Smooth muscle cell (in vitro differentiated cells): ENCODE results near the gene ADK. TPM values are rescaled to one million over a fixed set of nuclear protein-coding genes. Genes with fewer than 3 reads are reported as not detected.

ENCODE experiments used
- DNase-seq: peaks from one replicate; lab custom pipeline; 2025; ENCODE audit not compliant: unreplicated experiment; lab: John Stamatoyannopoulos, UW
- H2AFZ ChIP-seq: fragments of 200-600 bp; sonication (generic); 2 replicates; pipeline ENCODE4 v1.6.0; 2016; ENCODE audit warnings: antibody characterized with exemption, low read depth, mild to moderate bottlenecking
- H3F3A ChIP-seq: fragments of 200-600 bp; sonication (generic); 2 replicates; pipeline ENCODE4 v1.6.0; 2017; ENCODE audit warnings: antibody characterized with exemption, low read depth
- H3K27ac ChIP-seq: fragments of 200-600 bp; sonication (generic); 2 replicates; pipeline ENCODE4 v1.5.1; 2016; ENCODE audit warnings: low read depth, mild to moderate bottlenecking
- H3K27me3 ChIP-seq: fragments of 200-600 bp; sonication (generic); 2 replicates; pipeline ENCODE4 v1.6.1; 2016; ENCODE audit warnings: low read depth, mild to moderate bottlenecking
- H3K36me3 ChIP-seq: fragments of 200-600 bp; sonication (generic); 2 replicates; pipeline ENCODE4 v1.5.1; 2016; ENCODE audit warnings: low read depth
- H3K4me1 ChIP-seq: fragments of 200-600 bp; sonication (generic); 2 replicates; pipeline ENCODE4 v1.5.1; 2016; ENCODE audit warnings: low read depth
- H3K4me2 ChIP-seq: fragments of 200-600 bp; sonication (generic); 2 replicates; pipeline ENCODE4 v1.6.0; 2016; ENCODE audit warnings: mild to moderate bottlenecking
- H3K4me3 ChIP-seq: fragments of 200-600 bp; sonication (generic); 2 replicates; pipeline ENCODE4 v1.5.1; 2016; ENCODE audit warnings: mild to moderate bottlenecking
- H3K79me2 ChIP-seq: fragments of 200-600 bp; sonication (generic); 2 replicates; pipeline ENCODE4 v1.6.0; 2016; ENCODE audit warnings: low read depth, mild to moderate bottlenecking
- H3K9ac ChIP-seq: fragments of 200-600 bp; sonication (generic); 2 replicates; pipeline ENCODE4 v1.6.0; 2016; ENCODE audit warnings: low read depth
- H3K9me3 ChIP-seq: fragments of 200-600 bp; sonication (generic); replicated peaks from 2 replicates; pipeline ENCODE4 v1.5.1; 2016; ENCODE audit warnings: low read depth
- H4K20me1 ChIP-seq: fragments of 200-600 bp; sonication (generic); 2 replicates; pipeline ENCODE4 v1.6.0; 2016; ENCODE audit warnings: low read depth
- CTCF ChIP-seq: fragments of 200-600 bp; sonication (generic); IDR thresholded peaks from 2 replicates; pipeline ENCODE4 v1.5.1; 2017; ENCODE audit warnings: borderline replicate concordance, mild to moderate bottlenecking, antibody characterized with exemption; ENCODE audit not compliant: insufficient read depth, poor library complexity, severe bottlenecking
- WGBS: methylation state at CpG from one replicate; pipeline ENCODE4 v1.1.7; 2016; ENCODE audit warnings: low lambda C conversion rate; 5-methylcytosine and 5-hydroxymethylcytosine counted together
- polyA plus RNA-seq: library from polyadenylated mRNA; unstranded; fragments of >200 nt; fragmentation: Nextera tagmentation; extraction: Ambion mirVana; gene quantifications from 2 replicates; pipeline ENCODE4 v1.2.1, GENCODE V29; 2016
- total RNA-seq: library from RNA; depleted of rRNA; stranded (reverse); fragments of >200 nt; gene quantifications from 2 replicates; pipeline ENCODE4 v1.2.3, GENCODE V29; 2014

The ADK gene
- total and polyA plus RNA-seq, 2 experiments from 2014 or later: 19.4 to 25.1 TPM

- Histone ChIP-seq H3K27me3 (no peaks in the 10 kb centered on the region), H3K79me2 (no peaks in the 10 kb centered on the region), H3K4me3 (no peak overlapping the region), H3F3A (peaks cover 47% of the 10 kb centered on the region), H2AFZ (no peak overlapping the region), H3K4me2 (no peak overlapping the region), H3K4me1 (no peaks in the 10 kb centered on the region), H3K36me3 (peaks cover 9% of the 10 kb centered on the region), H3K9ac (no peak overlapping the region), H4K20me1 (peaks cover 41% of the 10 kb centered on the region), H3K27ac (no peak overlapping the region), H3K9me3 (no peaks in the 10 kb centered on the region)
- no peak for DNase-seq
- WGBS: 0% methylated on average over 1 of the region's 1 CpG
- TF ChIP-seq CTCF: no peak
These were observed 27.9 kb upstream of the ADK start for GRCh38 chr10:74123081-74123480.

GRCh38 chr10:74133923-74134820, 16.8 kb upstream of the ADK start:
- no peak overlapping the region for H2AFZ ChIP-seq
- peaks cover 8% of the 10 kb centered on the region for H3K79me2 ChIP-seq
- DNase-seq: no peak
- H3K27me3 ChIP-seq: no peaks in the 10 kb centered on the region
- peaks cover 8% of the 10 kb centered on the region for H4K20me1 ChIP-seq
- H3K4me2 ChIP-seq: no peak overlapping the region
- no peaks in the 10 kb centered on the region for H3K4me1 ChIP-seq
- no peak overlapping the region for H3K9ac ChIP-seq
- no peaks in the 10 kb centered on the region for H3F3A ChIP-seq
- no peak for TF ChIP-seq CTCF
- no peaks in the 10 kb centered on the region for H3K9me3 ChIP-seq
- peaks cover 27% of the 10 kb centered on the region for H3K36me3 ChIP-seq
- WGBS: over 99% methylated on average over 11 of the region's 11 CpGs
- no peak overlapping the region for H3K4me3 ChIP-seq
- no peak overlapping the region for H3K27ac ChIP-seq

- Histone ChIP-seq H3F3A (no peaks in the 10 kb centered on the region), H3K4me2 (no peak overlapping the region), H3K36me3 (peaks cover 27% of the 10 kb centered on the region), H2AFZ (no peak overlapping the region), H3K27me3 (no peaks in the 10 kb centered on the region), H3K9me3 (no peaks in the 10 kb centered on the region), H3K9ac (no peak overlapping the region), H4K20me1 (peaks cover 21% of the 10 kb centered on the region), H3K4me1 (no peaks in the 10 kb centered on the region), H3K79me2 (peaks cover 15% of the 10 kb centered on the region), H3K27ac (no peak overlapping the region), H3K4me3 (no peak overlapping the region)
- 97% methylated on average over 3 of the region's 3 CpGs for WGBS
- TF ChIP-seq CTCF: no peak
- no peak for DNase-seq
These were observed 15.6 kb upstream of the ADK start for GRCh38 chr10:74135452-74135851.
